K562 (cell line): ENCODE data around the gene DNMT1. TPM values are rescaled to one million over a fixed set of nuclear protein-coding genes. Genes with fewer than 3 reads are reported as not detected.

Experiments
- ATAC-seq: fragments of 200-7000 bp; cut with Tn5 transposase; 3 replicates; pipeline ENCODE4 v1.9.1; 2020; ENCODE audit warnings: moderate library complexity
- BruUV-seq: library from RNA; stranded (reverse); fragments of 400-500 nt; replicated peaks from 2 replicates; lab custom pipeline; 2021; lab: Mats Ljungman, UMichigan
- CTCF ChIA-PET: fragments of 300-600 bp; formaldehyde crosslinking; extraction: SDS; loops from one replicate; lab custom pipeline; 2021; ENCODE audit warnings: low intra/inter-chr PET ratio; lab: Yijun Ruan, JAX
- POLR2A ChIA-PET: fragments of 300-600, 350-650 bp; sonication (Branson Sonifier 250); formaldehyde crosslinking; extraction: SDS; loops from one replicate; lab custom pipeline; 2021; ENCODE audit warnings: antibody characterized with exemption, inconsistent platforms; lab: Yijun Ruan, JAX
- DNase-seq, 4 experiments: peaks; one replicate each; pipeline versions ENCODE4 v3.0.0 to v3.0.0-alpha.2; 2011 to 2018; ENCODE audit warnings: low spot score in 3 of 4, mixed read lengths in 3 of 4; ENCODE audit errors: extremely low read depth in 1 of 4
- FAIRE-seq: peaks from 2 replicates; lab custom pipeline; 2011; peaks lifted over from hg19 to GRCh38; lab: Jason Lieb, UNC
- H2AFZ ChIP-seq: 2 replicates; pipeline ENCODE4 v1.6.0; 2011; ENCODE audit warnings: low read depth, low read length, control low read depth, inconsistent platforms
- H3K27ac ChIP-seq: fragments of 200-600 bp; 3 replicates; pipeline ENCODE4 v1.8.0; 2011; ENCODE audit warnings: low read depth, mild to moderate bottlenecking, control low read depth, inconsistent platforms, low read length, moderate library complexity, mixed read lengths; ENCODE audit errors: extremely low read depth
- H3K27me3 ChIP-seq, 2 experiments: fragments of 300-600 bp in 1 of 2; 2 replicates in 1 of 2; 3 replicates in 1 of 2; pipeline versions ENCODE4 v1.6.0 to v1.8.0; 2011; ENCODE audit warnings: inconsistent platforms in 2 of 2, low read length in 2 of 2, mild to moderate bottlenecking in 1 of 2, mixed read lengths in 1 of 2, moderate library complexity in 1 of 2; ENCODE audit not compliant: control insufficient read depth in 2 of 2, insufficient read depth in 2 of 2
- H3K36me3 ChIP-seq: fragments of 300-600 bp; 3 replicates; pipeline ENCODE4 v1.8.0; 2011; ENCODE audit warnings: mild to moderate bottlenecking, low read length, inconsistent platforms; ENCODE audit not compliant: control insufficient read depth, insufficient read depth
- H3K4me1 ChIP-seq, 2 experiments: fragments of 200-600 bp in 1 of 2; replicated peaks in 1 of 2; 2 replicates in 1 of 2; 3 replicates in 1 of 2; pipeline versions ENCODE4 v1.5.1 to v1.8.0; 2011; ENCODE audit warnings: inconsistent platforms in 2 of 2, low read length in 2 of 2, mild to moderate bottlenecking in 1 of 2, mixed read lengths in 1 of 2, moderate library complexity in 1 of 2; ENCODE audit not compliant: control insufficient read depth in 2 of 2, insufficient read depth in 2 of 2
- H3K4me2 ChIP-seq: 2 replicates; pipeline ENCODE4 v1.6.1; 2011; ENCODE audit warnings: low read length, control low read depth, inconsistent platforms, mixed read lengths; ENCODE audit not compliant: insufficient read depth
- H3K4me3 ChIP-seq: fragments of 200-600 bp; sonication (generic), shearing (Covaris generic); 2 replicates; pipeline ENCODE4 v1.5.1; 2016; ENCODE audit warnings: control low read depth, inconsistent platforms
- H3K79me2 ChIP-seq: fragments of 200-600 bp; 3 replicates; pipeline ENCODE4 v1.8.0; 2011; ENCODE audit warnings: low read length, inconsistent platforms; ENCODE audit not compliant: control insufficient read depth, insufficient read depth
- H3K9ac ChIP-seq, 2 experiments: 2 replicates each; pipeline versions ENCODE4 v1.6.0 to v1.6.1; 2011; ENCODE audit warnings: low read depth in 2 of 2, low read length in 2 of 2, control low read depth in 1 of 2, inconsistent platforms in 1 of 2, mild to moderate bottlenecking in 1 of 2, mixed read lengths in 1 of 2; ENCODE audit not compliant: insufficient read depth in 1 of 2
- H3K9me1 ChIP-seq: one replicate; pipeline ENCODE4 v1.6.0; 2011; ENCODE audit warnings: inconsistent platforms, mild to moderate bottlenecking, low read length, moderate library complexity; ENCODE audit not compliant: control insufficient read depth, insufficient read depth
- H3K9me3 ChIP-seq: replicated peaks from 2 replicates; pipeline ENCODE4 v1.5.1; 2011; ENCODE audit warnings: low read depth, low read length, inconsistent platforms; ENCODE audit not compliant: control insufficient read depth, insufficient read depth
- H4K20me1 ChIP-seq: replicated peaks from 2 replicates; pipeline ENCODE4 v1.6.1; 2011; ENCODE audit warnings: low read length, inconsistent platforms, mixed read lengths; ENCODE audit not compliant: control insufficient read depth, insufficient read depth
- DPF2 ChIP-seq: fragments of 450-650 bp; IDR thresholded peaks from 2 replicates; pipeline ENCODE4 v1.6.1; 2016
- ELF1 ChIP-seq: fragments of 200-800 bp; sonication (Bioruptor generic); IDR thresholded peaks from 2 replicates; pipeline ENCODE4 v1.6.1; 2016; ENCODE audit warnings: missing genetic modification characterization, missing compliant biosample characterization
- ELF4 ChIP-seq: fragments of 450-650 bp; formaldehyde crosslinking; IDR thresholded peaks from 2 replicates; pipeline ENCODE4 v1.4.0; 2022; ENCODE audit warnings: missing genetic modification characterization
- FOXA3 ChIP-seq, 2 experiments: fragments of 450-650 bp in 1 of 2; sonication (generic) in 1 of 2; formaldehyde crosslinking; IDR thresholded peaks in 1 of 2; conservative IDR thresholded peaks in 1 of 2; 2 replicates each; pipeline versions ENCODE4 v1.4.0 to v1.8.0; 2020 to 2022; ENCODE audit warnings: mild to moderate bottlenecking in 2 of 2, missing genetic modification reagents in 1 of 2
- HNRNPUL1 ChIP-seq: fragments of 200-400 bp; formaldehyde crosslinking; IDR thresholded peaks from 2 replicates; pipeline ENCODE4 v1.6.1; 2017; ENCODE audit warnings: low read length
- HOXB6 ChIP-seq: fragments of 250-450 bp; sonication (Bioruptor Pico); IDR thresholded peaks from 2 replicates; pipeline ENCODE4 v1.5.1; 2022; ENCODE audit warnings: mild to moderate bottlenecking, borderline replicate concordance
- SAFB2 ChIP-seq: fragments of 200-400 bp; formaldehyde crosslinking; IDR thresholded peaks from 2 replicates; pipeline ENCODE4 v1.6.1; 2018; ENCODE audit warnings: borderline replicate concordance, low read length, low read depth, moderate library complexity; ENCODE audit not compliant: severe bottlenecking
- TBP ChIP-seq: optimal IDR thresholded peaks from 2 replicates; pipeline ENCODE3; 2011; ENCODE audit warnings: low read depth, low read length, improper control_type of control experiment
- TSHZ1 ChIP-seq: fragments of 250-450 bp; sonication (Bioruptor Pico); IDR thresholded peaks from 2 replicates; pipeline ENCODE4 v1.4.0; 2020; ENCODE audit warnings: mild to moderate bottlenecking, moderate library complexity
- ZFX ChIP-seq: sonication (generic); formaldehyde crosslinking; IDR thresholded peaks from 2 replicates; pipeline ENCODE4 v1.8.0; 2022; ENCODE audit warnings: mild to moderate bottlenecking, missing genetic modification reagents, moderate library complexity
- ZNF184 ChIP-seq: sonication (generic); formaldehyde crosslinking; IDR thresholded peaks from 2 replicates; pipeline ENCODE4 v1.5.0; 2020; ENCODE audit warnings: missing genetic modification reagents
- ZNF311 ChIP-seq: fragments of 250-450 bp; sonication (Bioruptor Pico); IDR thresholded peaks from 2 replicates; pipeline ENCODE4 v1.4.0; 2020; ENCODE audit warnings: mild to moderate bottlenecking, moderate library complexity
- ZNF592 ChIP-seq: fragments of 450-650 bp; IDR thresholded peaks from 2 replicates; pipeline ENCODE4 v1.6.1; 2017; ENCODE audit warnings: antibody characterized with exemption, mild to moderate bottlenecking
- ZNF699 ChIP-seq: fragments of 250-450 bp; sonication (Bioruptor Pico); IDR thresholded peaks from 2 replicates; pipeline ENCODE4 v1.8.0; 2021; ENCODE audit warnings: mild to moderate bottlenecking, moderate library complexity; ENCODE audit not compliant: insufficient replicate concordance
- whole genome bisulfite sequencing: fragments of 100-300 bp; shearing (Covaris generic); methylation state at CpG from one replicate; pipeline ENCODE4 v1.1.6; 2016; ENCODE audit warnings: low coverage, mixed read lengths; ENCODE audit not compliant: insufficient coverage; ENCODE audit errors: missing lambda C conversion rate; 5-methylcytosine and 5-hydroxymethylcytosine counted together
- in situ Hi-C: fragments of 300-500 bp; cut with MboI; formaldehyde crosslinking; loops from 4 replicates; pipeline ENCODE4 v1.15.0; 2018; ENCODE audit warnings: inconsistent platforms, mixed read lengths
- intact Hi-C: fragments of 100-400 bp; cut with micrococcal nuclease; formaldehyde crosslinking; loops from 2 replicates; pipeline ENCODE4 v1.14.2; 2022
- polyA plus RNA-seq, 8 experiments: library from polyadenylated mRNA; depleted of rRNA in 4 of 8; stranded (reverse) in 5 of 8; unstranded in 3 of 8; fragments of >200 nt; fragmentation: Nextera tagmentation in 2 of 8; fragmentation: Illumina TruSeq in 1 of 8; extraction: Ambion mirVana in 2 of 8; extraction: Trizol in 1 of 8; gene quantifications; 2 replicates each; pipeline versions ENCODE4 v1.2.1 to v1.2.3, GENCODE V29; 2011 to 2014; ENCODE audit warnings: inconsistent platforms in 1 of 8, missing spikeins in 1 of 8
- total RNA-seq, 7 experiments: library from RNA; depleted of rRNA in 6 of 7; stranded (reverse); fragments of >200 nt in 6 of 7; fragmentation: Illumina TruSeq in 2 of 7; extraction: Trizol in 2 of 7; gene quantifications; 2 replicates each; pipeline versions ENCODE4 v1.2.1 to v1.2.3, GENCODE V29; 2011 to 2021; ENCODE audit warnings: low replicate concordance in 1 of 7

DNMT1 gene
- total and polyA plus RNA-seq, 9 of the 15 experiments (the other 6 are each of a cell fraction or from before 2014, with no cell fraction given): 80.1 to 271 (median 121) TPM

GRCh38 chr19:10159610-10160009 lies 35.1 kb downstream of the DNMT1 start:
- intact Hi-C loops (no loop called here), in situ Hi-C loops (no loop called here)
- POLR2A ChIA-PET: no interaction called here

More at GRCh38 chr19:10159610-10160009, 35.1 kb downstream of the DNMT1 start:
- H3K79me2 ChIP-seq: no peaks in the 10 kb centered on the region
- TF ChIP-seq SAFB2 (no peak), HOXB6 (CRISPR knock-in tag) (no peak), ZNF699 (CRISPR knock-in tag) (no peak), FOXA3 (CRISPR knock-in tag; conservative IDR thresholded peaks at IDR 0.05 in 1 of 2, IDR thresholded peaks at IDR 0.05 in 1 of 2) (no peak), ELF1 (tag) (no peak), ZNF592 (no peak), HNRNPUL1 (no peak), DPF2 (no peak), ZFX (no peak), ZNF184 (CRISPR knock-in tag) (no peak), ELF4 (no peak), TSHZ1 (no peak), TBP (no peak), ZNF311 (no peak)
- TF ChIP-seq, all 486 proteins: peak for 0
- 94% methylated on average over 14 of the region's 16 CpGs for WGBS
- BruUV-seq: no TSS peak
- no peak overlapping the region for H3K9ac ChIP-seq
- peaks cover 98% of the 10 kb centered on the region for H3K36me3 ChIP-seq
- no peak for FAIRE-seq
- no peak overlapping the region for H3K4me2 ChIP-seq
- no peaks in the 10 kb centered on the region for H3K27me3 ChIP-seq
- H4K20me1 ChIP-seq: no peaks in the 10 kb centered on the region
- no peak overlapping the region for H3K27ac ChIP-seq
- H3K9me1 ChIP-seq: no peaks in the 10 kb centered on the region
- no peaks in the 10 kb centered on the region for H3K9me3 ChIP-seq
- H3K4me1 ChIP-seq: no peaks in the 10 kb centered on the region
- no peak overlapping the region for H3K4me3 ChIP-seq
- CTCF ChIA-PET: no interaction called here
- no peak for ATAC-seq
- DNase-seq: no peak
- H2AFZ ChIP-seq: no peak overlapping the region
